ENCODE data around the gene LOXL3.

The LOXL3 gene

GRCh38 chr2:74548900-74549826 is 4.6 kb downstream of the LOXL3 start:
- DNase-seq: no peak

- DNase-seq: no peak
These were observed 5.3 kb downstream of the LOXL3 start for GRCh38 chr2:74548285-74548899.

GRCh38 chr2:74546004-74546403 is 7.7 kb downstream of the LOXL3 start:
- no peak for DNase-seq

GRCh38 chr2:74544634-74545033 is 9.1 kb downstream of the LOXL3 start:
- DNase-seq: no peak

- DNase-seq: no peak
These were observed 10.8 kb downstream of the LOXL3 start for GRCh38 chr2:74542978-74543377.

DNA sequence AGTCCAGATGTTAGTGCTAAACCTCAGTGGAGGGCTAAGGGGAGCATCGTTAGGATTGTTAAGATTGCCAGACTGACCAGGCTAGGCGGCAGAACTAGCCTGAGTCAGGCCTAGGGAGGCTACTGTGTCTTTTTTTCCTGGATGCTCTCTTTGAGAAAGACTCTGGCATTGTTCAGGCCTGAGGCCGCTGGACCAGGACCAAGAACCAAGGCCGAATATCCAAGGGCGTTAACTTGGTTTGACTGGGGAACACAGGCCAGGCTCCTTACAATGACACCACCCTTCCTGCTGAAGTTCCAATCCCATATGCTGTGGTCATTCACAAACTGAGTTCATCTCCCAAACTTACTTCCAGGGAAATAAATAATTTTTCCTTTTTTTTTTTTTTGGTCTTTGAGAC is 13.5 kb downstream of the LOXL3 start:
- DNase-seq: no peak

DNA sequence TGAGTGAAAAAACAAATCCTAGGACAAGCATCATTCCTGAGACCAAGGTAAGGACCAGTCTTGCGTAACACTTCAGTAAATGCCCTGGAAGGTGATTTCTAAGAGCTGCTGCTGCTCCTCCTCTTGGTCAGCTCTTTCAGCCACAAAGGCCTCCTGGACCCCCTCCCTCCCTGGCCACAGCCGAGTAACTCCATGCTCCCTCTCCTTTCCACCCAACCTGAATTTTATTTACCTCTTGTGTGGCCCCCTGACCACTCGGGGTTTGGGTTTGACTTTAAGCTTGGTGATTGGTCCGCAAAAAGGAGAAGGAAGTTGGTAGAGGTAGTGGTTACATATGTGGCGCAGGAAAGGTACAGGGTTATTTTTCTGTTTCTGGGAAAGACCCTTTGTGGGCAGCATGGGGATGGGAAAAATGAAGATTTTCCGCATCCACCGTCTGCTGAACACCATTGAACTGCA is 14.8 kb downstream of the LOXL3 start:
- peak; percentile 71 for DNase-seq

GRCh38 chr2:74537140-74537539 is 16.6 kb downstream of the LOXL3 start:
- no peak for DNase-seq

DNA sequence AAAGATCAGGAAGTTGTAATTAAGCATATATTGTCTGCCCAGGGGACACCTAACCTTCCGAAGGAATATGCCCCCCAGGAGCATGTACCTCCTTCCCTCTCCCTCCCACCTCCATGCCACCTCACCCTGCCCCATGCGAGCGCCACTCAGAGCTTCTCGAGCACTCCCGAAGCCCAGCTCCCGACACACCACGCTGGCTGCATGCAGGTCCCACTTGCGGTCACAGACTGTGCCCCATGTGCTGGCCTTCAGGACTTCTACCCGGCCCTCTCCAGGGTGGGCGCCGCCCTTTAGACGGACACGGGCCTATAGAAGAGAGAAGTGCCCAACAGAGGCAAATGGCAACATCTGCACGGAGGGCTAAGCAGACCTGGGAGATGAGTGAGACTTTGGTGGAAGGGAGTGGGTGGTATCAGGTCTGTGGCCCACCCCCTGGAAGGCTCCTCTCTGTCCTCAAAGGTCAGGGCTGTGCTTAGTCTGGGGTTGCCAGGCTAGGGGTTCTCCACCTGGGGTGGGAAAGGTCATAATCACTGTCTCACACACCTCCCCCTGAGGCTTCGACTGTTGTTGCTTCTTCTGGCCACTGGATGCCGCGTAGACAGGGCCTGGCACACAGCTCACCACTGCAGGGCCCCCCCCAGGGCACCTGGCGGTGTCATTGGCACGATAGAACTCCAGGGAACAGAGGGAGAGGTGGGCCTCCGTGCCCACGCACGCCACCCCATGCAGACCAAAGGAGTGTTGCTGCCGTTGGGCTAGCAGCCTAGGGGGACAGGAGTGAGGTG is 17.4 kb downstream of the LOXL3 start:
- no peak for DNase-seq

GRCh38 chr2:74535440-74535965 is 18.2 kb downstream of the LOXL3 start:
- DNase-seq: no peak

DNA sequence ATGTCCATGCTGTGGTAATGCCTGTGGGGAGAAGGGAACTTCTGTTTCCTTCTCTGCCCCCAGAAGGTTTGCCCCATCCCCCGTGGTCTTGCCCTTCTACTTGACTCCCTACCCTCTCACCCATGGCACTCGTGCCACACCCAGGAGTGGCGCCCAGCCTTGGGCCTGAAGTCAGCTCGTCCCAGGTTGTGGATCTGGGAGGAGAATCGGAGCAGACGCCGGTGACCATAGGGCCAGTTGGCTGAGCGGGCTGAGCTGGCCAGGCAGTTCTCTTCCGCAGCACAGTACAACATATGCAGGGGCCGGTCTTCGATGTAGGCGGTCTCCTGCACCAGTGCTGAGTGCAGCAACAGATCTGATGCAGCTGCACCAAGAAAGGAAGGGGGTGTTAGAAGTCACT is 19.3 kb downstream of the LOXL3 start:
- DNase-seq: no peak

- no peak for DNase-seq
These were observed 20.3 kb downstream of the LOXL3 start for GRCh38 chr2:74533464-74533863.

DNA sequence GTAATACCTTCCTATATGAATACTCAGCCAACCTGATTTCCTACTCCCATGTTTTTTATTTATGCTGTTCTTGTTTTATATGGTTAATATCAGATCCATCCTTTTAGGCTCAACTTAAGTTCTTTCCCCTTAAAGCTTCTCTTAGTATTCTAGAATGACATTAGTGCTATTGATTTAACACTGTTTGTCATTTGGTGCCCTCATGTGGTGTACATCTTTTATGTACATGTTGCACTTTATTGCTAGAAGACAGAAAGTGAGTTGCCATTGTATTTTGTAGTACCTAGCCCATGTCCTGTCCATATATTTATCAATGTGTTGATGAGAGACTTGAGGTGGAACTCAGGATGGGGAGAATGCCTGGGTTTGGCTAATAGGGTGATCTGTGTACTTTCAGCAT is 21.5 kb downstream of the LOXL3 start:
- no peak for DNase-seq

DNA sequence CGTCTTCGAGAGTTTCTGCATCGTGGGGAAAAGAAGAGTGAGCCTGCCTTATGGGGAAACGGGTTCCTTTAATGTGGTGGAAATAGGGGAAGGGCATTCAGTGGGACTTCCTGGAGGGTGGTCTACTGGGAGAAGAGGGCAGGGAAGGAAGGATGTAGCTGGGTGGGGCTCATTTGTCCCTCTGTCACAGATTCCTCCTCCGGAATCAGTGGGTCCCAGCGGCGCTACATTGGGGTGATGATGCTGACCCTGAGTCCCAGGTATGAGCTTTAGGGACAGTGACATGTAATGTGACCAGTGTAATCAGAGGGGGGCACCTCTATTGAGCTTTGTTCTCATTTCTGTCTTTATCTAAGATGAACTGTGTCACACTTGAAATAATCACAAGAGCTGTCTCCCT is 22.1 kb downstream of the LOXL3 start:
- DNase-seq: no peak

- no peak for DNase-seq
These were observed 23.2 kb downstream of the LOXL3 start for GRCh38 chr2:74530239-74531187.

DNA sequence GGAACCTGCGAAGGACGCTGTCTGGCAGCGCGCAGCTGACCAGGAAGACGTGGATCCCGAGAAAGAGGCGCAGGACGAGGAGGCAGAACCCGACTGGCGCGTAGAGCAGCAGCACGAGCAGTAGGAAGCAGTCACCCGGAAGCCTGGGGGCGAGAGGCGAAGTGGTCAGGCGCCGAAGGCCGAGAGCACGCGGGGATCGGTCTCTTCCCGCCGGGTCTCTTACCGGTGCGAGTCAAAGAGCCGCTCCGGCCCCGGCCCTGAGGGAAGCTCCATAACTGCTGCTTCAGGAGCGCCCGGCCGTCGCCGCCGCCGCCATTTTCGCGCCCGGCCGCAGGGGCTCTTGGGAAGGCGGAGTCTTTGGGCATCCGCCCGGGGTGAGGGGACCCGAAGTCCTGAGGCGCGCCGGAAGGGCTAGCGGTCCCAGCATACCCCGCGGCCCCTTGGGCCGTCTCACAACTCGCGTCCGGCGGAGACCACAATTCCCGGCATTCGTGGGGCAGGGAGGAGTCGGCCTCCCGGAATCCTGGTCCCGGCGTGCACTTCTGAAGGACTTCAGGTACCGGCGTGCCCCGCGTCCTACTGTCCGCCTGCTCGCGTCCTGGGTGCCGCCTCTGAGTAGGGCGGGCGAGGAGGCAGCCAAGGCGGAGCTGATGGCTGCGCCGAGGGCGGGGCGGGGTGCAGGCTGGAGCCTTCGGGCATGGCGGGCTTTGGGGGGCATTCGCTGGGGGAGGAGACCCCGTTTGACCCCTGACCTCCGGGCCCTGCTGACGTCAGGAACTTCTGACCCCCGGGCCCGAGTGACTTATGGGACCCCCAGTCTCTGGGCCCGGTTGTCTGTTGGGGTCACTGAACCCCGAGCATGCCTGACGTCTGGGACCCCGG is 24.1 kb downstream of the LOXL3 start, which contains the start of the genes AUP1 and HTRA2:
TSS of gene AUP1 (minus strand) at position 350 of the 882 bp plus-strand sequence. CDS start at position 273, 77 bp downstream.
TSS of gene HTRA2 (plus strand) at position 577 of the 882 bp plus-strand sequence. CDS start at position 651, 74 bp downstream.
- peak; percentile 94 for DNase-seq

DNA sequence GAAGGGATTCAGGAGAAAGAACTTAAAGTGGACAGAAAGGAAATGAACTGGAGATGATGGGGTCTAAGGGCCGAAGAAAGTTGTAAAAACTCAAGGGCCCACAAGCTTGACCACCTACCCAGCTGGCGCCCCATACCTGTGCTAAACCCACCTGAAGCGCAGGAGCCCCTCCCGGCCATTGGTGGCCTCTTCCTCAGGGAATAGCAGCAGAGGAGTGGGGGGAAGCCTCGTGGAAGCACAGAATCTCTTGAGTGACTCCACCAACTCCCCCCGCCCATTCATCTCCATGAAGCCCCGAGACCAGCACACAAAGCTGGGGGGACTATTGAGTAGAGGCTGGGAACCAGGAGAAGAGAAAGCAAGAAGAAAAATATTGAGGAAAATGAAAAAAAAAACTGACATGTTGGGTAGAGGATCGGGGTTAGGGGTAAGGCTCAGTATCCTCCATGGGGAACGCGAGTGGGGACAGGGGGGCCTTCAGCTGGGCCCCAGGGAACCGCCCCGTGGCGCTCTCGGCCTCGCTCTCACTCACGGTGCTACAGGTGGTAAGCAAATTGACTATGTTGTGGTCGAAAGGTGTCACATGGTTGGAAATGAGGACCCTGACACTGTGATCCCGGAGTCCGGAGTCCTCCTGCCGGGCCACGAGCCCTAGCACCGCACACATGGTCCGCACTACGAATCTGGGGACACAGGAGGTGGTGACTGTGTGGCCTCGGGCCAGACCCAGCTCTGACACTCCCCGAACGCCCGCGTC is 25.0 kb downstream of the LOXL3 start:
- no peak for DNase-seq

- no peak for DNase-seq
These were observed 26.0 kb downstream of the LOXL3 start for GRCh38 chr2:74527741-74528140.

GRCh38 chr2:74526649-74527230 is 27.0 kb downstream of the LOXL3 start:
- no peak for DNase-seq

All from KG1 (cell line).